GM12878 (cell line): Measurements from ENCODE around the gene UQCRC1. TPM values are rescaled to one million over a fixed set of nuclear protein-coding genes. Genes with fewer than 3 reads are reported as not detected.

ENCODE experiments used
- ATF3 ChIP-seq: IDR thresholded peaks from 2 replicates; pipeline ENCODE4 v1.6.1; 2011; ENCODE audit warnings: low read depth, mild to moderate bottlenecking, low read length, moderate library complexity, borderline replicate concordance; ENCODE audit errors: extremely low read depth
- BCL3 ChIP-seq: IDR thresholded peaks from 2 replicates; pipeline ENCODE4 v1.6.1; 2011; ENCODE audit warnings: borderline replicate concordance, low read depth, mild to moderate bottlenecking, moderate library complexity, low read length; ENCODE audit not compliant: insufficient read depth, poor library complexity, severe bottlenecking
- BMI1 ChIP-seq: fragments of 450-650 bp; IDR thresholded peaks from 2 replicates; pipeline ENCODE4 v1.6.1; 2016; ENCODE audit warnings: mild to moderate bottlenecking, moderate library complexity, borderline replicate concordance
- CBX5 ChIP-seq: sonication (generic); IDR thresholded peaks from 2 replicates; pipeline ENCODE4 v1.6.1; 2016; ENCODE audit warnings: low read depth, moderate library complexity, mild to moderate bottlenecking, inconsistent platforms
- CUX1 ChIP-seq: IDR thresholded peaks from 2 replicates; pipeline ENCODE4 v1.6.1; 2012; ENCODE audit warnings: improper control_type of control experiment, low read depth, low read length; ENCODE audit not compliant: insufficient replicate concordance
- E2F4 ChIP-seq: IDR thresholded peaks from 2 replicates; pipeline ENCODE4 v1.6.1; 2012; ENCODE audit warnings: low read depth, low read length, improper control_type of control experiment
- EGR1 ChIP-seq, 2 experiments: IDR thresholded peaks; 1 replicate in 1 of 2; 2 replicates in 1 of 2; pipeline ENCODE4 v1.6.1; 2011 to 2012; ENCODE audit warnings: low read depth in 2 of 2, low read length in 2 of 2, borderline replicate concordance in 1 of 2, mild to moderate bottlenecking in 1 of 2, moderate library complexity in 1 of 2
- ELK1 ChIP-seq: IDR thresholded peaks from 2 replicates; pipeline ENCODE4 v1.6.1; 2012; ENCODE audit warnings: low read depth, low read length, improper control_type of control experiment
- MEF2A ChIP-seq: IDR thresholded peaks from 2 replicates; pipeline ENCODE4 v1.6.1; 2011; ENCODE audit warnings: low read depth, mild to moderate bottlenecking, low read length, moderate library complexity; ENCODE audit not compliant: insufficient read depth
- NFIC ChIP-seq: IDR thresholded peaks from 2 replicates; pipeline ENCODE4 v1.6.1; 2012; ENCODE audit warnings: low read depth, mild to moderate bottlenecking, inconsistent platforms, low read length, moderate library complexity
- NR2C1 ChIP-seq: fragments of 450-650 bp; IDR thresholded peaks from 2 replicates; pipeline ENCODE4 v1.6.1; 2017; ENCODE audit warnings: antibody characterized with exemption, mild to moderate bottlenecking, moderate library complexity
- NR2C2 ChIP-seq: IDR thresholded peaks from 2 replicates; pipeline ENCODE4 v1.6.1; 2011; ENCODE audit warnings: borderline replicate concordance, low read depth; ENCODE audit not compliant: control insufficient read depth, insufficient read length
- POLR2AphosphoS5 ChIP-seq: IDR thresholded peaks from 2 replicates; pipeline ENCODE4 v1.6.1; 2011; ENCODE audit warnings: mild to moderate bottlenecking, low read length, inconsistent platforms
- SIN3A ChIP-seq: IDR thresholded peaks from 2 replicates; pipeline ENCODE4 v1.6.1; 2012; ENCODE audit warnings: low read depth, low read length, improper control_type of control experiment
- SMAD1 ChIP-seq: fragments of 450-650 bp; IDR thresholded peaks from 2 replicates; pipeline ENCODE4 v1.6.1; 2018; ENCODE audit warnings: mild to moderate bottlenecking, low read depth; ENCODE audit not compliant: partially characterized antibody
- SREBF2 ChIP-seq: IDR thresholded peaks from 2 replicates; pipeline ENCODE4 v1.6.1; 2012; ENCODE audit warnings: mild to moderate bottlenecking, low read length
- TAF1 ChIP-seq: IDR thresholded peaks from 2 replicates; pipeline ENCODE4 v1.6.1; 2011; ENCODE audit warnings: mild to moderate bottlenecking, low read depth, low read length, borderline replicate concordance
- TCF7 ChIP-seq: IDR thresholded peaks from 2 replicates; pipeline ENCODE4 v1.6.1; 2014; ENCODE audit warnings: antibody characterized with exemption, borderline replicate concordance
- ZBED1 ChIP-seq: IDR thresholded peaks from 2 replicates; pipeline ENCODE4 v1.6.1; 2016; ENCODE audit warnings: borderline replicate concordance
- polyA plus RNA-seq, 11 experiments: library from polyadenylated mRNA; depleted of rRNA in 4 of 11; unstranded in 6 of 11; stranded (reverse) in 5 of 11; fragments of >200 nt; fragmentation: Nextera tagmentation in 4 of 11; fragmentation: Illumina TruSeq in 1 of 11; extraction: Ambion mirVana in 4 of 11; extraction: Trizol in 1 of 11; gene quantifications; 1 replicate in 1 of 11; 2 replicates in 10 of 11; pipeline versions ENCODE4 v1.2.1 to v1.2.3, GENCODE V29; 2011 to 2016; ENCODE audit warnings: inconsistent platforms in 2 of 11, missing spikeins in 2 of 11, low read depth in 1 of 11
- total RNA-seq, 4 experiments: library from RNA; depleted of rRNA in 3 of 4; stranded (reverse); fragments of >200 nt in 3 of 4; fragmentation: Illumina TruSeq in 1 of 4; extraction: Trizol in 1 of 4; gene quantifications; 2 replicates each; pipeline versions ENCODE4 v1.2.1 to v1.2.3, GENCODE V29; 2013 to 2021

Gene UQCRC1
- total and polyA plus RNA-seq, 10 of the 15 experiments (the other 5 are each of a cell fraction or from before 2014, with no cell fraction given): 116 to 426 (median 228) TPM

GRCh38 chr3:48609088-48610005 is at the start of gene UQCRC1 (continued):
- TF ChIP-seq POLR2AphosphoS5 (peak; percentile 90), ATF3 (peak; percentile 9; the same call in 1 of the 2 replicates), NFIC (no peak), NR2C2 (no peak), SIN3A (0 out of 2 replicates have a peak, but pooled peaks have one; percentile 57), SREBF2 (no peak), BMI1 (no peak), SMAD1 (no peak), CBX5 (no peak), TCF7 (no peak), EGR1 (IDR thresholded peaks at IDR 0.05; ENCODE audit: borderline replicate concordance in 1 of 2, low read depth in 2 of 2, low read length in 2 of 2) (peak in 1 of 2 experiments; percentile 84; a peak in 2 of 3 replicates), E2F4 (0 out of 2 replicates have a peak, but pooled peaks have one; percentile 64), ELK1 (no peak), BCL3 (no peak), NR2C1 (peak; percentile 77), ZBED1 (no peak), CUX1 (no peak), TAF1 (peak; percentile 81; the same call in 1 of the 2 replicates), MEF2A (no peak)
